ENCODE measurements around the gene SEMA3C.

Gene SEMA3C

GRCh38 chr7:80847027-80847426, 71.8 kb downstream of the SEMA3C start:
- DNase-seq, result no peak

- DNase-seq, result no peak
These were observed 73.9 kb downstream of the SEMA3C start for GRCh38 chr7:80844916-80845315.

- no peak for DNase-seq
These were observed 75.7 kb downstream of the SEMA3C start for GRCh38 chr7:80843018-80843677.

GRCh38 chr7:80842022-80842790, 76.6 kb downstream of the SEMA3C start:
- DNase-seq, result no peak

- DNase-seq, result no peak
These were observed 77.4 kb downstream of the SEMA3C start for GRCh38 chr7:80841423-80841955.

- DNase-seq, result no peak
These were observed 78.2 kb downstream of the SEMA3C start for GRCh38 chr7:80840681-80841080.

GRCh38 chr7:80839855-80840254, 79.0 kb downstream of the SEMA3C start:
- DNase-seq, result no peak

- DNase-seq, result no peak
These were observed 80.2 kb downstream of the SEMA3C start for GRCh38 chr7:80838643-80839042.

- no peak for DNase-seq
These were observed 81.5 kb downstream of the SEMA3C start for GRCh38 chr7:80837345-80837744.

- no peak for DNase-seq
These were observed 83.6 kb downstream of the SEMA3C start for GRCh38 chr7:80835251-80835650.

GRCh38 chr7:80833289-80834268, 85.3 kb downstream of the SEMA3C start:
- no peak for DNase-seq

GRCh38 chr7:80832006-80832405, 86.8 kb downstream of the SEMA3C start:
- no peak for DNase-seq

- DNase-seq, result no peak
These were observed 88.1 kb downstream of the SEMA3C start for GRCh38 chr7:80830584-80831285.

- DNase-seq, result no peak
These were observed 88.8 kb downstream of the SEMA3C start for GRCh38 chr7:80830010-80830409.

- no peak for DNase-seq
These were observed 89.3 kb downstream of the SEMA3C start for GRCh38 chr7:80829527-80829926.

- no peak for DNase-seq
These were observed 91.6 kb downstream of the SEMA3C start for GRCh38 chr7:80827239-80827633.

- DNase-seq, result no peak
These were observed 92.2 kb downstream of the SEMA3C start for GRCh38 chr7:80826520-80827238.

GRCh38 chr7:80825499-80825898, 93.4 kb downstream of the SEMA3C start:
- no peak for DNase-seq

GRCh38 chr7:80824253-80824652, 94.6 kb downstream of the SEMA3C start:
- DNase-seq, result no peak

- DNase-seq, result no peak
These were observed 95.8 kb downstream of the SEMA3C start for GRCh38 chr7:80823057-80823456.

- no peak for DNase-seq
These were observed 97.0 kb downstream of the SEMA3C start for GRCh38 chr7:80821771-80822319.
